Ascending aorta (tissue), 2 donors: ENCODE results near the gene EBNA1BP2. TPM values are rescaled to one million over a fixed set of nuclear protein-coding genes. Genes with fewer than 3 reads are reported as not detected.
"Not testable (repeated sequence)": the region's sequence is repeated elsewhere in the genome, so short reads cannot be mapped to it uniquely, and the experiment has no call there.

Experiments
- DNase-seq, 2 donors: peaks; one replicate each; pipeline ENCODE4 v3.0.0-alpha.2; 2019; ENCODE audit warnings: low spot score in 2 of 2
- H3K27ac ChIP-seq, 2 donors: fragments of 200-600 bp; sonication (generic); one replicate each; pipeline ENCODE4 v1.5.1; 2016 to 2017; ENCODE audit warnings: mild to moderate bottlenecking in 1 of 2
- H3K27me3 ChIP-seq: fragments of 200-600 bp; sonication (generic); one replicate; pipeline ENCODE4 v1.5.1; 2017
- H3K36me3 ChIP-seq, 2 donors: fragments of 200-600 bp; sonication (generic); one replicate each; pipeline ENCODE4 v1.5.1; 2016
- H3K4me1 ChIP-seq, 2 donors: fragments of 200-600 bp; sonication (generic); one replicate each; pipeline ENCODE4 v1.5.1; 2016 to 2017; ENCODE audit warnings: mild to moderate bottlenecking in 1 of 2
- H3K4me3 ChIP-seq, 2 donors: fragments of 200-600 bp; sonication (generic); one replicate each; pipeline ENCODE4 v1.5.1; 2016 to 2017; ENCODE audit warnings: mild to moderate bottlenecking in 1 of 2
- H3K9me3 ChIP-seq, 2 donors: fragments of 200-600 bp; sonication (generic); one replicate each; pipeline ENCODE4 v1.5.1; 2016
- CTCF ChIP-seq, 3 experiments: fragments of 200-600 bp in 2 of 3; fragments of 450-650 bp in 1 of 3; sonication (generic) in 2 of 3; IDR thresholded peaks; one replicate each; pipeline ENCODE4 v1.5.1; 2016 to 2019; ENCODE audit warnings: antibody characterized with exemption in 3 of 3, mild to moderate bottlenecking in 1 of 3, moderate library complexity in 1 of 3
- intact Hi-C: fragments of 100-400 bp; cut with DNase I; formaldehyde crosslinking; loops from one replicate; pipeline ENCODE4 v1.15.1; 2023
- total RNA-seq: library from RNA; depleted of rRNA; stranded (reverse); fragments of >200 nt; gene quantifications from one replicate; pipeline ENCODE4 v1.1.0, GENCODE V29; 2016

The EBNA1BP2 gene
- total RNA-seq, 1 donor from 2014 or later: 22.1 TPM

- intact Hi-C loops: no loop called here
- H3K36me3 ChIP-seq: no peaks in the 10 kb centered on the region
- no peaks in the 10 kb centered on the region for H3K27me3 ChIP-seq
- no peak overlapping the region for H3K4me3 ChIP-seq
- no peak for DNase-seq
- H3K4me1 ChIP-seq: no peaks in the 10 kb centered on the region
- H3K9me3 ChIP-seq: no peaks in the 10 kb centered on the region
- no peak for TF ChIP-seq CTCF (IDR thresholded peaks at IDR 0.05)
- H3K27ac ChIP-seq: no peak overlapping the region
Measured at GRCh38 chr1:43140010-43140409, 32.1 kb downstream of the EBNA1BP2 start.

GRCh38 chr1:43139295-43139694, 32.8 kb downstream of the EBNA1BP2 start:
- H3K4me1 ChIP-seq, intact Hi-C loops, H3K36me3 ChIP-seq, H3K27ac ChIP-seq, H3K27me3 ChIP-seq, H3K9me3 ChIP-seq, DNase-seq, H3K4me3 ChIP-seq: not testable (repeated sequence)

GRCh38 chr1:43137445-43138052, 34.5 kb downstream of the EBNA1BP2 start:
- Histone ChIP-seq H3K27ac (no peak overlapping the region), H3K36me3 (no peaks in the 10 kb centered on the region), H3K27me3 (no peaks in the 10 kb centered on the region), H3K4me3 (no peak overlapping the region), H3K4me1 (no peaks in the 10 kb centered on the region), H3K9me3 (no peaks in the 10 kb centered on the region)
- intact Hi-C loops: no loop called here
- no peak for DNase-seq
- no peak for TF ChIP-seq CTCF (IDR thresholded peaks at IDR 0.05)

GRCh38 chr1:43135857-43136781, 36.0 kb downstream of the EBNA1BP2 start:
- intact Hi-C loops: no loop called here
- H3K36me3 ChIP-seq: no peaks in the 10 kb centered on the region
- H3K4me3 ChIP-seq: no peak overlapping the region
- no peak for DNase-seq
- no peak for TF ChIP-seq CTCF (IDR thresholded peaks at IDR 0.05)
- H3K27me3 ChIP-seq: no peaks in the 10 kb centered on the region
- H3K9me3 ChIP-seq: no peaks in the 10 kb centered on the region
- no peak overlapping the region for H3K27ac ChIP-seq
- no peaks in the 10 kb centered on the region for H3K4me1 ChIP-seq

GRCh38 chr1:43134640-43135039, 37.5 kb downstream of the EBNA1BP2 start:
- intact Hi-C loops: no loop called here

More at GRCh38 chr1:43134640-43135039, 37.5 kb downstream of the EBNA1BP2 start:
- Histone ChIP-seq H3K4me1 (no peaks in the 10 kb centered on the region), H3K4me3 (no peak overlapping the region), H3K27ac (no peak overlapping the region), H3K36me3 (no peaks in the 10 kb centered on the region), H3K9me3 (no peaks in the 10 kb centered on the region), H3K27me3 (no peaks in the 10 kb centered on the region)
- DNase-seq: no peak
- TF ChIP-seq CTCF (IDR thresholded peaks at IDR 0.05): no peak
